ENCODE results near the gene CEP78.

CEP78 gene

DNA sequence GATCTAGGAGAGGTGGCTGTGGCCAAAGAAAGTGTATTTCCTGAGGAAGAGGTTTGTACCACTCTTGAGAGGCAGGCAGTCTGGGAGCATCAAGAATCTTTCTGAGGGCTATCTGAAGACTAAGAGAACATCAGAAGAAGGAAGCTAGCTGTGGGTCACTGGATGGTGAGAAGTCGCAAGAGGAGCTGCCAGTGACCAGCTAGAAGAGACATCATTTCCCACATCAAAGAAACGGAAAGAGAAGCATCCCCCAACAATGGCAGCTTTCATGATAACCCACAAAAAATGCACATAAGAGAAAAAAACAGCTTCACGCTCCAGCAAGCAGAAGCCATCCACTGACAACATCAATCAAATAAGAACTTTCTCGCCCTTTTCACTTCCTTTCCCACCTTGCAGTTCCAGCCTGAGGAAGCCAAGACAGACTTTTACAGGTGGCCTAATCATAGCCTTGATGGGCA lies 25.0 kb upstream of the CEP78 start:
- DNase-seq = no peak
- H3K4me3 ChIP-seq (ENCODE audit: low read depth, low read length) = no peak overlapping the region
- no peaks in the 10 kb centered on the region for H3K36me3 ChIP-seq
- no peaks in the 10 kb centered on the region for H3K4me1 ChIP-seq
- peaks cover 4% of the 10 kb centered on the region; the same call in 1 of the 2 replicates for H3K9me3 ChIP-seq
- TF ChIP-seq, protein P1, sequence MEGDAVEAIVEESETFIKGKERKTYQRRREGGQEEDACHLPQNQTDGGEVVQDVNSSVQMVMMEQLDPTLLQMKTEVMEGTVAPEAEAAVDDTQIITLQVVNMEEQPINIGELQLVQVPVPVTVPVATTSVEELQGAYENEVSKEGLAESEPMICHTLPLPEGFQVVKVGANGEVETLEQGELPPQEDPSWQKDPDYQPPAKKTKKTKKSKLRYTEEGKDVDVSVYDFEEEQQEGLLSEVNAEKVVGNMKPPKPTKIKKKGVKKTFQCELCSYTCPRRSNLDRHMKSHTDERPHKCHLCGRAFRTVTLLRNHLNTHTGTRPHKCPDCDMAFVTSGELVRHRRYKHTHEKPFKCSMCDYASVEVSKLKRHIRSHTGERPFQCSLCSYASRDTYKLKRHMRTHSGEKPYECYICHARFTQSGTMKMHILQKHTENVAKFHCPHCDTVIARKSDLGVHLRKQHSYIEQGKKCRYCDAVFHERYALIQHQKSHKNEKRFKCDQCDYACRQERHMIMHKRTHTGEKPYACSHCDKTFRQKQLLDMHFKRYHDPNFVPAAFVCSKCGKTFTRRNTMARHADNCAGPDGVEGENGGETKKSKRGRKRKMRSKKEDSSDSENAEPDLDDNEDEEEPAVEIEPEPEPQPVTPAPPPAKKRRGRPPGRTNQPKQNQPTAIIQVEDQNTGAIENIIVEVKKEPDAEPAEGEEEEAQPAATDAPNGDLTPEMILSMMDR (IDR thresholded peaks at IDR 0.05; ENCODE audit: low read depth, low read length) = no peak
- no peaks in the 10 kb centered on the region for H3K27me3 ChIP-seq

DNA sequence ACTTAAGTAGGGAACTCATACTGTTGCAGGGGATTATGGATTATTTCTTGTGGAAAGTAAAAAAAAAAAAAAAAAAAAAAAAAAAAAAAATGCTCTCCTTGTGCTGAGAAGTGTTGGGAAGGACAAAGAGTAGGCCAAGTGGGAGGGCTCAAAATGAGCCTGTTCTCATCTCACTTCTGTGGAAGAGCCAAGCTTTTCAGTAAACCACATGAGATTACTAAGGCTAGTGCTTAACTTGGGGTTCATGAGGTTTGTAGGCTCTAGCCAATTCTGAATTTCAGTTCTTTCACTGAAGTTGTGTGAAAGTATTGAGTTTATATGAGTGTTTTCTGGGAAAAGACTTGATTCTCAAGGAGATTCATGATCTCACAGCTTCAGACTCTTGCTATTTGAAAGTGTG lies 23.0 kb upstream of the CEP78 start:
- Histone ChIP-seq H3K36me3 (no peaks in the 10 kb centered on the region), H3K4me3 (ENCODE audit: low read depth, low read length) (no peak overlapping the region), H3K27me3 (no peaks in the 10 kb centered on the region), H3K4me1 (no peaks in the 10 kb centered on the region), H3K9me3 (peaks cover 4% of the 10 kb centered on the region; the same call in 1 of the 2 replicates)
- TF ChIP-seq, protein P1 (IDR thresholded peaks at IDR 0.05; ENCODE audit: low read depth, low read length) = no peak
- DNase-seq = no peak

DNA sequence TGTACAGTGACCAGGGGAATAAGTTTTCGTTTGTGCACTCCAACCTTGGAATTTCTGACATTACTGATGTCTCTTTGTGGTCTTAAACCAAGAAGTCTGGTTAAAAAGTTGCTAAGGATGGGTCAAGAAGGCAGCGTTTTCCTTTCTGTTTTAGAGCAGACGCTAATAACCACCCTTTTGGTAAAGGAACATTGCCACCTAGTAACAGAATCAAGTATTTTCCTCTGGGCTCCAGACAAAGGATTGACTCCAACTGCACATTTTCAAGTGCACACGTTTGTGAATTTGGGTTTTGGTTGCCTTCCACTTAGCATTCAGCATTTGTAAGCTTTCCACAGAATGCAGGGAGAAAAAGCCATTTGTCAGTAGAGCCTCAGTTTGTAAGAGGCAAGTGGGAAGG lies 22.2 kb upstream of the CEP78 start:
- H3K4me3 ChIP-seq (ENCODE audit: low read depth, low read length) = no peak overlapping the region
- H3K9me3 ChIP-seq = peaks cover 4% of the 10 kb centered on the region; the same call in 1 of the 2 replicates
- DNase-seq = no peak
- no peaks in the 10 kb centered on the region for H3K4me1 ChIP-seq
- H3K27me3 ChIP-seq = no peaks in the 10 kb centered on the region
- H3K36me3 ChIP-seq = no peaks in the 10 kb centered on the region
- TF ChIP-seq, protein P1 (IDR thresholded peaks at IDR 0.05; ENCODE audit: low read depth, low read length) = peak; percentile 39

DNA sequence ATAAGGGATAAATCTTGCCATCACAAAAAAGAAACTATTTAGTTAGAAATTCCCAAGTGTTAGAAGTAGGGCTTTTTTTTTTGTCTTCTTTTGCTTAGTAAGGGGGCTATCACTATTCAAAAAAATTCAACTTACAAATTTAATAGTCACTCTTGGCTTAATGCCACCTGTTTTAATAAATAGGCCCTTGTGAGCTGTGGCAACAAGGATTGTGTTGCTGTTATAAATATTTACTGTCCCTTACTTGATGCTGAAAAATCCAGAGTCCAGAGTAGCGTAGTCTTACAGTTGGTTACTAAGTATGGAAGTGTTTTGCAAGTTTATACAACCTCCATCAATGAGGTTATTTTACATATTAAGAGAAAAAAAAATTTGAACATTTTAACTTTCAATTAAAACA lies 21.4 kb upstream of the CEP78 start:
- Histone ChIP-seq H3K27me3 (no peaks in the 10 kb centered on the region), H3K4me1 (no peaks in the 10 kb centered on the region), H3K36me3 (no peaks in the 10 kb centered on the region), H3K4me3 (ENCODE audit: low read depth, low read length) (no peak overlapping the region), H3K9me3 (peaks cover 4% of the 10 kb centered on the region; the same call in 1 of the 2 replicates)
- DNase-seq = no peak
- TF ChIP-seq, protein P1 (IDR thresholded peaks at IDR 0.05; ENCODE audit: low read depth, low read length) = no peak

DNA sequence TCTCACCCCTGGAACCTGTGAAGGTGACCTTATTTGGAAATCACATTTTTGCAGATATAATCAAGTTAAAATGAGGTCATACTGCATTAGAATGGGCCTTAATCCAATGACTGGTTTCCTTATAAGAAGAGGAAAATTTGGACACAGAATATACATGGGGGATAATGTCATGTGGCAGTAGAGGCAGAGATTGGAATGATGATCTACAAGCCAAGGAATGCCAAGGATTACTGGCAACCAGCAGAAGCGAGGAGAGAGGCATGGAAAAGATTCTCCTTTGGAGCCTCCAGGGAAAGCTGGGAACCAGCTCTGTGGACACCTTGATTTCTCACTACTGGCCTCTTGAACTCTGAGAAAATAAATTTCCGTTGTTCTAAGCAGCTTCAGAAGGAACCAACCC lies 20.2 kb upstream of the CEP78 start:
- Histone ChIP-seq H3K4me3 (ENCODE audit: low read depth, low read length) (no peak overlapping the region), H3K4me1 (no peaks in the 10 kb centered on the region), H3K9me3 (peaks cover 4% of the 10 kb centered on the region; the same call in 1 of the 2 replicates), H3K27me3 (no peaks in the 10 kb centered on the region), H3K36me3 (no peaks in the 10 kb centered on the region)
- DNase-seq = no peak
- TF ChIP-seq, protein P1 (IDR thresholded peaks at IDR 0.05; ENCODE audit: low read depth, low read length) = no peak

DNA sequence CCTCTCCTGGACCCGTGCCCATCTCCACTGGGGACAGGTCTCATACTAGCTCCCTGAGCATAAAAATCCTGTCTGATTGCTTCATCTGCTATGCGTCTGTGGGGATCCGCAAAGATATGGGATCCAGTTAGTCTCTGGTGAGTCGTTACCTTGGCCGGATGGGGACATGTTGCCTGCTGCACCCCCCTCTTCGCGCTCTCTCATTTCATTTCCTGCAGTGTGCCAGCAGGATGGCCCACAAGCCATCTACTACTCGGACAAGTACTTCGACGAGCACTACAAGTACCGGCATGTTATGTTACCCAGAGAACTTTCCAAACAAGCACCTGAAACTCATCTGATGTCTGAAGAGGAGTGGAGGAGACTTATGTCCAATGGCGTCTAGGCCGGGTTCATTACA lies 17.0 kb upstream of the CEP78 start:
- no peak for DNase-seq
- H3K36me3 ChIP-seq = no peaks in the 10 kb centered on the region
- no peaks in the 10 kb centered on the region for H3K4me1 ChIP-seq
- no peaks in the 10 kb centered on the region for H3K9me3 ChIP-seq
- H3K4me3 ChIP-seq (ENCODE audit: low read depth, low read length) = no peak overlapping the region
- no peaks in the 10 kb centered on the region for H3K27me3 ChIP-seq
- TF ChIP-seq, protein P1 (IDR thresholded peaks at IDR 0.05; ENCODE audit: low read depth, low read length) = no peak
